ENCODE measurements around the gene GCNT2.
"Not testable (repeated sequence)": the region's sequence is repeated elsewhere in the genome, so short reads cannot be mapped to it uniquely, and the experiment has no call there.

GCNT2 gene

DNA sequence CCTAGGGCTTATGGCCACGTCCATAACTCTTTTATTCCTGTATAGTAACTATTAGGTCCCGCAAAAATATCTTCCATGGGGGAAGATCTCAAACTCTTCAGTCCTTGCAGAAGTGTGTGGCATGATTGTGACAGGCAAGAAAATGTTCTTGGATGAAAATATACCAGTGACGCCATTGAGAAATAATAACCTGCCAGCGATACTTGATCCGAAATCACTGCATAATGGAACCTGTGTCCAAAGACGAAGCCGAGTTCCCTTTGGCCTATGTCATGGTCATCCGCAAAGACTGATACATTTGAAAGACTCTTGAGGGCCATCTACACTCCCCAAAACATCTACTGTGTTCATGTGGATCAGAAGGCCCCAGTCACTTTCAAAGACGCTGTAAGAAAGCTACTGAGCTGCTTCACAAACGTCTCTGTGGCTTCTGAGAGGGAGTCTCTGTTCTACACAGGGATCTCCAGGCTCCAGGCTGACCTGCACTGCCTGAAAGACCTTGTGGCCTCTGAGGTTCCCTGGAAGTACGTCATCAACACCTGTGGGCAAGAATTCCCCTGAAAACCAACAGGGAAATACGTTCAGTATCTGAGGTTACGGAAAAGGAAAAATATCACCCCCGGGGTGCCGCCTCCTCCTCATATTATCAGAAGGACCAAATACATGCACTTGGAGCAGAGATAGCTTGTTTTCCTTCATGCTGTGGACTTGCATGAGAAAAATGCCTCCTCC, 6.9 kb upstream of the GCNT2 start:
- DNase-seq, result no peak

DNA sequence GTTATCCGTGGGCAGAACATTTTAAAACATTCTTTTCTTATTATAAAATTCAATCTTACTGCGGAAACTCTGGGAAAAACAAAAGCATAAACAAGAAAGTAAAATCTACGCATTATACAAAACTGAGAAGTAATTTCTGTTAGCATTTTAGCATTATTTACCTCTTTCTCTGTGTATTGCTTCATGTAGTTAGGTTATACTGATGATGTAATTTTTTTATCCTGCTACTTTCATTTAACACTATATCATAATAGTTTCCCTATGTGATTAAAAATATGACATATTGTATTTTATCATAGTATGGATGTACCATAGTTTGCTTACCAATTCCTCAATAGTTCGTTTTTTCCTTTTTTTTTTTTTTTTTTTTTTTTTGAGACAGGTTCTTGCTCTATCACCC, 4.2 kb upstream of the GCNT2 start:
- DNase-seq, result no peak

DNA sequence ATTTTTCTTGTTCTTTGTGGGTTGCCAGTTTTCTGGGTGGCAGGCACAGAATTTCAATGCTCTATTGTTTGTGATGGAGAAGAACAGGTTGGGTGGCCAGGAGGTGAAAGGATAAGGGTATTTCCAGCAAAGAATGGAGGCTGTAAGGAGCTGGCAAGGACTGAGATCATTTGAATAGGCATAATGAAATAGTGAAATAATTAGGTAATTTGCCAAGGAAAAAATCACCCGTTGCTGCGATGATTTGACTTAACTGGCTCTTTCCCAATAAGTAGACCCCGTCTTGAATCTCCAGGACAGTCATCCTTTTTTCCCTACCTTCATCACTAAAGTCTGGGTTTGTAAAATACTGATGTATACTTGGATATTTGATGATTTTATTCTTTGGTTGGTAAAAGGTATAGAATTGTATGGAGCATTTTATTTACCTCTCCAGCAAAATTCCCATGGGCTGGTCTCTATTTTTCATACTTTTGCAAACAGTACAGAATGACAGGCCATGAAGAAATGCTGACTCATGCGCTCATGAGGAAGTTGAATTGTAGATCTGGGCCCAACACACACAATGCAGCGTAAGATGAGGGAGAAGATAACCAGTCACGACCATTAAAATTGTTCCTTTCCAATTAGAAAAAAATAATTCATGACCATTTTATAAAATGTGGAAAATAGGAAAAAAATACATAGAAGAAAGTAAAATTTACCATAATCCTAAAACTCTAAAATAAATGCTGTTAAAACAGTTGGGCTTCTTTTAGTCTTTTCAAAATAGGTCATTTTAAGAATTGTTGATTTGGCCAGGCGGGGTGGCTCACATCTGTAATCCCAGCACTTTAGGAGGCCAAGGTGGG, 2.4 kb upstream of the GCNT2 start:
- DNase-seq, result no peak

DNA sequence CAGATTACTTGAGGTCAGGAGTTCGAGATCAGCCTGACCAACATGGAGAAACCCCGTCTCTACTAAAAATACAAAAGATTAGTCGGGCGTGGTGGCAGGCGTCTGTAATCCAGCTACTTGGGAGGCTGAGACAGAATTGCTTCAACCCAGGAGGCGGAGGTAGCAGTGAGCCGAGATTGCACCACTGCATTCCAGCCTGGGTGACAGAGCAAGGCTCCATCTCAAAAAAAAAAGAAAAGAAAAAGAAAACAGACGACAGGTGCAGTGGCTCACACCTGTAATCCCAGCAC, 1.8 kb upstream of the GCNT2 start:
- DNase-seq, result not testable (repeated sequence)

DNA sequence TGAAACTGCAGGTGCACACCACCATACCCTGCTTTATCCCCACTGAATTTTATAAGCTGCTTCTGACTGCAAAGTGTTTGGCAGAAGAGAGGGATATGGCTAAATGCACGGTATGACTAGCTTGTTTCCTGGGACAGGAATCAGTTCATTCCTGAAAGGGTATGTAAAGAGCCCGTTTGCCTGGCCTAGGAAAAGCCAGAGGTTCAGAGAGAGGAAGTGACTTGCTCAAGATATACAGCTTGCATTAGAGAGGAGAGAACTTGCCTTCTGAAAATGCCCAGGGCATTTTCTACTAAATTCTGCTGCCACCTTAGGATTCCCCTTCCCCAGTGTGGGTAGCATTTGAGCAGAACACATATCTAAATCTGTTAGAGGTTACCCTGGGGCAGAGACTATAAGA, 683 bp upstream of the GCNT2 start:
- no peak for DNase-seq

DNA sequence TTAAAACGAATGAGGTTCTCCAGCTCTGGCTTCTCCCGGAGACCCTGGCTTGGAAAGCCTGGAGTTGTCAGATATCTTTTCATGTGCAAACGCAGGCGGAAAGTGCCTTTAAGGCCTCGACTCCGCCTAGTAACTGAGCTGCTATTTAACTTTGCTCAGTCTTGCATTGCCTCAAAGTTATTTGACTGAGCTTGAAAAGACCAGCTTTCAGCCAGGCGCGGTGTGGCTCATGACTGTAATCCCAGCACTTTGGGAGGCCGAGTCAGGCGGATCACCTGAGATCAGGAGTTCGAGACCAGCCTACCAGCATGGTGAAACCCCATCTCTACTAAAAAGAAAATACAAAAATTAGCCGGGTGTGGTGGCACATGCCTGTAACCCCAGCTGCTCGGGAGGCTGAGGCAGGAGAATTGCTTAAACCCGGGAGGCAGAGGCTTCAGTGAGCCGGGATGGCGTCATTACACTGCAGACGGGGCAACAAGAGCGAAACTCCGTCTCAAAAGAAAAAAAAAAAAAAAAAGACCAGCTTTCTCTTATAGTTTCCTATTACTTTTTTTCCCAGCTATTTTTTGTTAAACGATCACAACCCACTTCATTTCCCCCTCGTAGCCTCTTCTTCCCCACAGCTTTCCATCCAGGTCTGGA, 1.9 kb downstream of the GCNT2 start:
- DNase-seq, result no peak

DNA sequence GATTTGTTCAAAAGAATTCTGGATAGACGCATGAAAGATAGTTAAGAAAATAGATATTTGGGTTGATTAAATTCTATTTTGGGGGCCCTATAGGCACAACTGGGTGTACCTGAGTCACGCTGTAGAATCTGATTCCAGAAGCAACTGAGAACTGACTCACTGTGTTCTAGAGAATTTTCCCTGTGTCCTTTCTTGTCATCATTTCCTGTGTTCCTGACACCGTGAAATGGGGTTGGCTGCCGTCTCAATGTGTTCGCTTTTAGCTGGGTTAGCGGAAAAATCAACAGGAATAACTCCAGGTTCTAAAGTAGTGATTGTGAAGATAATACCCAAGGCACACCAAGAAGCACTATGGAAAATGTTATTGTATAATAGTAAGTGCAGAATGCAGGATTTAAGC, 5.0 kb downstream of the GCNT2 start:
- no peak for DNase-seq

DNA sequence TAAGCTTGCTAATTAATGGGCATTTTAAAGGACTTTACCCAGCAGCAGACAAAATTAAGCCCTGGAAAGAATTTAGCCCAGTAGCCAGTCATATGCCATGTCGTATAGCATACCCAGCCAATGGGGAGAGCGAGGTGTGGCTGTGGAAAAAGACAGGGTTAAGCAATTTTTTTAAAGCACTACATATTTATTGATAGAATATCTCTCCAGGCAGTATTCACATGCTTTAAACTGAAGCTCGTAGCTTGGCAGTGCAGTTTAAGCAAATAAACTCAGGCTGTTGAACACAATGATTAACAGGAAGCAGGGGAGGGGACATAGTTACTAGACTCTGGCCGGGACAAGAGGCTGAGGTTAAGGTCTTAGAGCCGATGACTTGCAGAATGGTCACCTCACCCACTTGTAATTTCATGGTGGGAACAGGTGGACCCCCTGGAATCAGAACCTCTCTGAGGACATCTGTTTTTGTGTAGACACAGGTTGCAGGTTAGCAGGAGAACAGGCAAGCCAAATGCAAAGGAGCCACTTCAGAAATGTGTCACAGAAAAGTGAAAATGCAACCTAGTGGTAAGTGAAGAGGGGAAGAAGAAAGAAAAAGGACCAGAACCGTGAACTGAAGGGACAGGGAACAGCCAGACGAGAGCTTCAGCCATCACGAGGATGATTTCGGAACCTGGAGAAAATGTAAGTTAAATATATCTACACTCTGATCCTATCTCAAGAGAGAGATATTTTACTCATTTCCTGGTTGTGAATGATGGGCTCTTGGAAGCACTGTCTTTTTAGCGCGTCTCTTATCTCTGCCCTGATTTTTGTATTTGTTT, 7.2 kb downstream of the GCNT2 start:
- no peak for DNase-seq

DNA sequence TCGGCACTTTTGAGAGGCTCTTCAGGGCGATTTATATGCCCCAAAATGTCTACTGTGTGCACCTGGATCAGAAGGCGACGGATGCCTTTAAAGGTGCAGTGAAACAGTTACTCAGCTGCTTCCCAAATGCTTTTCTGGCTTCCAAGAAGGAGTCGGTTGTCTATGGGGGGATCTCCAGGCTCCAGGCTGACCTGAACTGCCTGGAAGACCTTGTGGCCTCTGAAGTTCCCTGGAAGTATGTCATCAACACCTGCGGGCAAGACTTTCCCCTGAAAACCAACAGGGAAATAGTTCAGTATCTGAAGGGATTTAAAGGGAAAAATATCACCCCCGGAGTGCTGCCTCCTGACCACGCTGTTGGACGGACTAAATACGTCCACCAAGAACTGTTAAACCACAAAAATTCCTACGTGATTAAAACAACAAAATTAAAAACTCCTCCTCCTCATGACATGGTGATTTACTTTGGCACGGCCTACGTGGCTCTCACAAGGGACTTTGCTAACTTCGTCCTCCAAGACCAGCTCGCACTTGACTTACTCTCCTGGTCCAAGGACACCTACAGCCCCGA, 8.2 kb downstream of the GCNT2 start:
- no peak for DNase-seq

DNA sequence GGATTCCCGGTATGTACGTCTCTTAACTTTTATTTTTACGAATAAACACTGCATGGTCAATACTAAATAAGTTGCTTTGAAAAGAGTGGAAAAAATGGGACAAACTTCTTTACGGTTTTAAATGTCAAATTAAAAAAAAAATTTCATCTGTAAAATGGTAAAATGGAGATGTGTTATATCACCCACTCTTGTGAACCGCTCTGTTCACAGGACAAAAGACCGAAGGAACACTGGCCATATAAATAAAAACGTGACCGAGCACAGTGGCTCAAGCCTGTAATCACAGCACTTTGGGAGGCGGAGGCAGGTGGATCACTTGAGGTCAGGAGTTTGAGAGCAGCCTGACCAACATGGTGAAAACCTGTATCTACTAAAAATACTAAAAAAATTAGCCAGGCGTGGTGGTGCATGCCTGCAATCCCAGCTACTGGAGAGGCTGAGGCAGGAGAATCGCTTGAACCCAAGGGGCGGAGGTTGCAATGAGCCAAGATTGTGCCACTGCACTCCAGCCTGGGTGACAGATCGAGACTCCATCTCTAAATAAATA, 8.8 kb downstream of the GCNT2 start:
- DNase-seq, result not testable (repeated sequence)

DNA sequence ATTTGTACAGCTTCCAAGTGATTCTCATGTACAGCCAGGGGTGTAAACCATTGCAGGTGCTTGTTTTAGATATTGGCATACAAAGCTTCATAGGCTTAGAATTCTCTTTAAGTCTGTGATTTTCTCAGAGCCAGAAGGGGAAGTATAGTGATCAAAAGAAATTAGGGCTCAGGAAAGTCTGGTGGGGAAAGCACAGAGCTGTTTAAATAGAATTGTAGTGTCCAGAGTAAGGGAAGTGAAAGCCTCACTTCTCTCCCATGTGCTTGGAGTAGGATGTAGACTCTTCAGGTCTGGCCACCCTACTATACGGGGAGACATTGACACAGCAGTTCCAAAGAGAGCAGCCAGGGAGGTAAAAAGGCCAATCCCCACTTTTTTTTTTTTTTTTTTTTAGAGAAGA, 10.4 kb downstream of the GCNT2 start:
- no peak for DNase-seq

DNA sequence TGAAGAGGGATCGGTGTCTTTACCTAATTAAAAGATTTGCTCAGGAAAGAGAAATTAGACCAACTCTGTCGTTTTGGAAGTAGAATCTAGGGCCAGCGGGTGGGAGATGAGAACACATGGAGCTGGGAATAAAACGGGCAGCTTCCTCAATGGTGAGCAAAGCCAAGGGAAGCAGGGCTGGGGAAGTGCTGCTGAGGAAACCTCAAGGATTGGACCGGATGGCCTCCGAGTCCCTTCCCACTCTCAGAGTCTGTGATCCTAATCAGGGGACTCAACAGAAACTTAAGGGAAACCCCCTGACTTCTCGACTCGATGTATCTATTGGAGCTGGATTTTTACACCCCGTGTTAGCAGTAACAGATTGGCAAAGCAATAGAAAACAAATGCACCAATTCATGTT, 10.8 kb downstream of the GCNT2 start:
- no peak for DNase-seq

DNA sequence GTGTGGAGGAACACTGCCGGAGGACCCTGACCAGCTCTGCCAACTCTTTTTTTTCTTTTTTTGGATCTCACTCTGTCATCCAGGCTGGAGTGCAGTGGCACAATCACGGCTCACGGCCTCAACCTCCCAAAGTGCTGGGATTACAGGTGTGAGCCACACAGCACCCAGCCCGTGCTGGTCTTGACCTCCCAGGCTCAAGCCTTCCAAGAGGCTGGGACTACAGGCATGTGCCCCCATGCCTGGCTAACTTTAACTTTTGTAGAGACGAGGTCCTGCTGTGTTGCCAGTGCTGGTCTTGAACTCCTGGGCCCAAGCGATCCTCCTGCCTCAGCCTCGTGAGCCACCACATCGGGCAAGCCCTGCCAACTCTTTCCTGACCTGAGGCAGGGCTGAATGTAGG, 11.2 kb downstream of the GCNT2 start:
- no peak for DNase-seq

DNA sequence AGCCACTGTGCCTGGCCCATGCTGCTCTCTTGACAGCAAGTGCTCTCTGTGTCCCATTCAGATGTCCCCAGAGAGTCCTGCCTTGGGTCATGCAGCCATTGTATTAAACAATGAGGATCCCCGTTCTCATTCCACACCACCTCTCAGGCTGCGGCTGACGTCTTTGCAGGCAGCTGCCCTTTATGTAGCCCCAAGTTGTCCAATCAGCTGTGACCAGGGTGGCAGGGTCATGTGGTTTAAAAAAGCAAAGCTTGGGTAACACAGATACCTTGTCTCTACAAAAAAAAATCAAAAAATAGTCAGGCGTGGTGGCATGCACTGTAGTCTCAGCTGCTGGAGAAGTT, 13.2 kb downstream of the GCNT2 start:
- no peak for DNase-seq

DNA sequence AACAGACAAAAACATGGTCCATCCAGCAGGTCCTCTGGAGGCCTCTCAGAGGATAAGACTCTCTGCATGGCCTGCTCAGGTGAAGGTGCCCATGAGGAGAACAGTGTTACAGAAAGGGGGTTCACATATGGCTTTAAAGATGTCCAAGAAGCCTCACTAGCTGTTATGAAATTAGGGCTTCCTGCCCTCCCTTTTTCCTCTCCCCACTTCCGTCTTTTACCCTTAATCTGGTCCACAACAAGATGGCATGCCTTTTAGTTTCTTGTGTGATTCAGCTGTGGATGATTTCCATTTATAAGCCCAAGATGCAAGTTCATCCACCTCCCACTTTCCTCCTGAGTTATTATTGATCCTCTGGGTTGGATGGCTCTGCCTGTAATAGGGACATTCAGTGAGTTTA, 14.0 kb downstream of the GCNT2 start:
- DNase-seq, result no peak

DNA sequence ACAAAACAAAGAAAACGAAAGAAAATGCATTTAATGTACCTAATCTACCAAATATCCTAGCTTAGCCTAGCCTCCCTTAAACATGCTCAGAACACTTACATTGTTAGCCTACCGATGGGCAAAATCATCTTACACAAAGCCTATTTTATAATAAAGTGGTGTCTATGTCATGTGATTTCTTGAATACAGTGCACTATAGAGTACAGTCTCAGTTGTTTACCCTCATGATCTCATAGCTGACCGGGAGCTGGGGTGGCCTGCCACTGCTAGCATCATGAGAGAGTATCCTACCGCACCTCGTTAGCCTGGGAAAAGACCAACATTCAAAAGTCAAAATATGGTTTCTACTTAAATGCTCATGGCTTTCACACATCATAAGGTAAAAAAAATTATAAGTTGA, 16.6 kb downstream of the GCNT2 start:
- no peak for DNase-seq

DNA sequence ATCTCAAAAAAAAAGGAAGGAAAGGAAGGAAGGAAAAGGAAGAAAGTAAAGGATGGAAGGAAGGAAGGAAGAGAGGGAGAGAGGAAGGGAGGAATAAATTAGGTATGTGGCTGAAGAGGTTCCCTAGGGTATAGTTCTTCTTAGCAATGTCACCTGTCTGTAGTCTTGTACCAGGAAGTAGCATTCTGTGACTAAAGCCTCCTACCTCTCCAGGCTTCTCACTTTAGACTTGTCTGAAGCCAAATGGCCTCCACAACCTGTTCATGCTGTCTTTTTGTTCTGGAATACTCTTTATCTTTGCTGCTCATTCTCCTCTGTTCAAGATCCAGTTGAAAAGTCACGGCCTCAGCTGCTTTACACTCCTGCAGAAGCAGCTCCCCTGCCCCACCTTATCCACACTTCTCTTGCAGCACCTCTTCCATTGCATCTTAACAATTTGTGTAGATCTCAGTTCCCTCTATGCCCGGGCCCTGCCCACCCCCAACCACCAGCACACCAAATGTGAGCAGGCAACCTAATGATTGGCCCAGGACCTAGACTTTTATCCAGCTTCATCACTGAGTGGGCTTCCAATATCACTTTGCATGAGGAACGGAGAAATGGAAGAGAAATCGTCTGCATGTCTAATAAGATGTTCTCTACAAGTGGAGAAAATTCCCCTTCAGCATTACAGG, 19.1 kb downstream of the GCNT2 start:
- DNase-seq, result no peak

DNA sequence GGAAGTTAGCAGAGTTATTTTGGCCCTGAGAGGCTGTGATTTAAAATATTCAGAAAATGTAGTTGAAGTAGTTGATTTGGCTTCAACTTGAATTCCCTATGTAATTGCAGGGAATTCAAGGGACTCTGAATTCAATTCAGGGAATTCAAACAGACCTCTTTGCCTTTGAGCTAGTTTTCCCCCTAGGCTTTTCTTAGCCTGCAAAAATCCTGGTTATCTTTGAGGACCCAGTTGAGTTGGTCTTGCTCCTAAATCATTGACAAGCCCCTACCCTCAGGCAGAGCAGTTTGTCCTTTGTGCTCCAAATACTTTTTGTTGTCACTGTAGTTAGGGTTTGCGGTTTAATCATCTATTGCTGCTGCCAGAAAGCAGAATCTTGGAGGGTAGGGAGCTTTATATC, 20.4 kb downstream of the GCNT2 start:
- no peak for DNase-seq

DNA sequence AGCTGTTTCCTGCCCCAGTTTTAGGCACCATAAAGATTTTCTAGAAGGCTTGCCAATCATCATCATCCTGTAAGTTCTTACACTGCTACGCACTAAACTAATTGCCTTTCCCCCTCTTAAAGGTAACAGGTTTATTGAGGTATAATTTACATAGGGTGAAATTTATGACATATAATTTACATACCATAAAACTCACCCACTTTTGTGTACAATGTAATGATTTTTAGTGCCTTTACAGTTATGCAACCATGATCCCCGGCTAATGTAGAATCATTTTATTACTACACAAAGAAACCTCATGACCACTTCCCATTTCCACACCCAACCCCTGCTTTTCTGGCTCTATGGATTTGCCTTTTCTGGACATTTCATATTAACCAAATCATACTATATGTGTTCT, 21.1 kb downstream of the GCNT2 start:
- no peak for DNase-seq

DNA sequence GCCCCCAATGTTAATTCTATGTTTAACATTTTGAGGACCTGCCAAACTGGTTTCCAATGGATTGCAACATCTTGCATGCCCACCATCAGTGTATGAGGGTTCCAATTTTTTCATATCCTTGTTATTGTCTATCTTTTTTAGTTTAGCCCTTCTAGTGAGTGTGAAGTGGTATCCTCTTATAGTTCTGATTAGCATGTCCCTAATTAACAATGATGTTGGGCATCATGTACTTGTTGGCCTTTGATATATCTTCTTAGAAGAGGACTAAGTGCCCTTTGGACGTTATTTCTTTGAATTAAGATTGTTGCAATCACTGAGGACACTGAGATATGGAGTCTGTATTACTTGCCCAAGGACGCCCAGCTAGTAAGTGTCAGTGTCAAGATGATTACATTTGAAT, 22.3 kb downstream of the GCNT2 start:
- no peak for DNase-seq

DNA sequence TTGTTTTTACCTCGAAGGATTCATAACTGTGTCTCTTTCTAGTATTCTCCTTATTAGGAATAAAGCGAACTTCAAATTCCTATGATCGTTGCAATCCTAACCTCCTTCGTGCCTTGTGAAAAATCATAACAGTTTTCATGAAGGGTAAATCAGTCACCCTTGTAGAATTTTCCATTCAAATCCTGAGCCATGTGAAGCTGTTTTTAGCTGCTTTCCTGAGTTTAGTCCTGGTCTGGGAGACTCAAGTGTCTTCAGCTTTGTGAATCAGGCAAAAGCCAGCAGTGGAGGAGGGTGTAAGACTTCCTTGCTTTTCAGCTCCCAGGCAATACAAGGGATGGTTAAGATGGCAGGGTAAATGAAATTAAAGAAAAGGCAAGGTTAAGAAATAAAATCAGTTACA, 24.3 kb downstream of the GCNT2 start:
- DNase-seq, result no peak

DNA sequence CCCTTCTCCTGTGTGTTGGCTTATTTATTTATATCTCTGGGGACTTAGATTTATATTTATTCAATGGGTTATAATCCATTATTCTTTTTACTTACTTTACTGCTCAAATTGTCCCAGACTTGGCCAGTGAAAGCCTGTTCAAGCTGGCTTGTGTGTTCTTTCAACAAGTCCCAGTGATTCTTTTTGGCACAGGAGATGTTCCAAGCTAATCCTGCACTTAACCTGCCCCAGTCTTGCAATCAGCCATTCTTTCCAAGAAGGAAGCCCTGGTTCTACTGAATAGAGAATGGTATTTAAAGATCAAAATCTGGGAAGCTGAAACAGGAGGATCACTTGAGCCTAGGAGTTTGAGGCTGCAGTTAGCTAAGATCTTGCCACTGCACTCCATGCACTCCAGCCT, 26.7 kb downstream of the GCNT2 start:
- DNase-seq, result no peak
